GM19463 (cell line): Measurements from ENCODE around the gene PTPRG.

Experiments
- ATAC-seq: cut with Tn5 transposase; IDR thresholded peaks from one replicate; pipeline ENCODE4 v1.9.1; 2021; ENCODE audit warnings: mild to moderate bottlenecking, moderate library complexity; ENCODE audit not compliant: unreplicated experiment

Gene PTPRG

GRCh38 chr3:61910732-61911131 is 349.4 kb downstream of the PTPRG start:
- ATAC-seq = no peak

- peak; percentile 79 for ATAC-seq
These were observed 350.8 kb downstream of the PTPRG start for GRCh38 chr3:61912158-61912557.

GRCh38 chr3:61913701-61914100 is 352.3 kb downstream of the PTPRG start:
- ATAC-seq = peak; percentile 45

GRCh38 chr3:61914276-61914675 is 352.9 kb downstream of the PTPRG start:
- ATAC-seq = no peak

- ATAC-seq = no peak
These were observed 353.9 kb downstream of the PTPRG start for GRCh38 chr3:61915296-61915695.

- no peak for ATAC-seq
These were observed 358.0 kb downstream of the PTPRG start for GRCh38 chr3:61919371-61919770.

- no peak for ATAC-seq
These were observed 360.7 kb downstream of the PTPRG start for GRCh38 chr3:61922118-61922517.

- ATAC-seq = no peak
These were observed 362.8 kb downstream of the PTPRG start for GRCh38 chr3:61924090-61924735.

GRCh38 chr3:61924991-61925390 is 363.6 kb downstream of the PTPRG start:
- no peak for ATAC-seq

GRCh38 chr3:61925721-61926120 is 364.4 kb downstream of the PTPRG start:
- ATAC-seq = no peak

GRCh38 chr3:61926923-61927322 is 365.6 kb downstream of the PTPRG start:
- ATAC-seq = no peak

- ATAC-seq = no peak
These were observed 366.0 kb downstream of the PTPRG start for GRCh38 chr3:61927332-61927731.

- no peak for ATAC-seq
These were observed 366.7 kb downstream of the PTPRG start for GRCh38 chr3:61928039-61928438.

GRCh38 chr3:61928776-61929314 is 367.5 kb downstream of the PTPRG start:
- ATAC-seq = no peak

- ATAC-seq = no peak
These were observed 368.2 kb downstream of the PTPRG start for GRCh38 chr3:61929617-61930016.

- ATAC-seq = no peak
These were observed 371.1 kb downstream of the PTPRG start for GRCh38 chr3:61932499-61932898.

GRCh38 chr3:61933798-61934504 is 372.6 kb downstream of the PTPRG start:
- ATAC-seq = no peak

GRCh38 chr3:61934505-61934871 is 373.1 kb downstream of the PTPRG start:
- ATAC-seq = no peak

- no peak for ATAC-seq
These were observed 374.4 kb downstream of the PTPRG start for GRCh38 chr3:61935814-61936213.

- ATAC-seq = no peak
These were observed 375.1 kb downstream of the PTPRG start for GRCh38 chr3:61936344-61936937.

- ATAC-seq = no peak
These were observed 376.1 kb downstream of the PTPRG start for GRCh38 chr3:61937477-61937876.
